Stimulated activated CD8-positive, alpha-beta memory T cell treated with anti-CD3 and anti-CD28 coated beads, Interleukin-4, amount 100 ng/mL, for 1 hour (primary cell): Measurements from ENCODE around the gene POLR3B.

ENCODE experiments used
- DNase-seq, 2 donors: peaks; one replicate each; pipeline ENCODE4 v3.0.0-alpha.2; 2020; ENCODE audit warnings: low read depth in 2 of 2, low spot score in 1 of 2

POLR3B gene

GRCh38 chr12:106412563-106412962 lies 55.0 kb downstream of the POLR3B start:
- DNase-seq, result no peak

GRCh38 chr12:106415134-106415533 lies 57.6 kb downstream of the POLR3B start:
- no peak for DNase-seq

- DNase-seq, result no peak
Measured at GRCh38 chr12:106416273-106416672, 58.7 kb downstream of the POLR3B start.

- no peak for DNase-seq
Measured at GRCh38 chr12:106417926-106418910, 60.7 kb downstream of the POLR3B start.

- DNase-seq, result no peak
Measured at GRCh38 chr12:106418970-106419369, 61.4 kb downstream of the POLR3B start.

GRCh38 chr12:106423291-106423690 lies 65.7 kb downstream of the POLR3B start:
- no peak for DNase-seq

GRCh38 chr12:106425061-106425702 lies 67.6 kb downstream of the POLR3B start:
- DNase-seq, result no peak

GRCh38 chr12:106427917-106428316 lies 70.4 kb downstream of the POLR3B start:
- DNase-seq, result no peak

- DNase-seq, result no peak
Measured at GRCh38 chr12:106428384-106428783, 70.8 kb downstream of the POLR3B start.

- DNase-seq, result no peak
Measured at GRCh38 chr12:106429043-106429552, 71.5 kb downstream of the POLR3B start.

- DNase-seq, result no peak
Measured at GRCh38 chr12:106429636-106430035, 72.1 kb downstream of the POLR3B start.

- no peak for DNase-seq
Measured at GRCh38 chr12:106431839-106432411, 74.4 kb downstream of the POLR3B start.

GRCh38 chr12:106433055-106433454 lies 75.5 kb downstream of the POLR3B start:
- DNase-seq, result no peak

- DNase-seq, result no peak
Measured at GRCh38 chr12:106434526-106434925, 77.0 kb downstream of the POLR3B start.

- no peak for DNase-seq
Measured at GRCh38 chr12:106436164-106436563, 78.6 kb downstream of the POLR3B start.

- no peak for DNase-seq
Measured at GRCh38 chr12:106442575-106442974, 85.0 kb downstream of the POLR3B start.

- DNase-seq, result no peak
Measured at GRCh38 chr12:106445053-106445452, 87.5 kb downstream of the POLR3B start.

- no peak for DNase-seq
Measured at GRCh38 chr12:106445959-106446358, 88.4 kb downstream of the POLR3B start.

- no peak for DNase-seq
Measured at GRCh38 chr12:106446419-106447092, 89.0 kb downstream of the POLR3B start.

GRCh38 chr12:106452309-106452708 lies 94.8 kb downstream of the POLR3B start:
- no peak for DNase-seq

- no peak for DNase-seq
Measured at GRCh38 chr12:106455111-106455510, 97.6 kb downstream of the POLR3B start.
